AG04449 (cell line): ENCODE results near the gene MAGEL2.

Experiments used
- CTCF ChIA-PET: fragments of 350-600 bp; formaldehyde crosslinking; extraction: SDS; loops from one replicate; lab custom pipeline; 2021; ENCODE audit warnings: antibody characterized with exemption; lab: Yijun Ruan, JAX
- POLR2A ChIA-PET: fragments of 400-600, 350-600 bp; formaldehyde crosslinking; extraction: SDS; loops from one replicate; lab custom pipeline; 2020; ENCODE audit warnings: antibody characterized with exemption, inconsistent platforms; lab: Yijun Ruan, JAX
- DNase-seq: peaks from one replicate; pipeline ENCODE4 v3.0.0-alpha.2; 2010; ENCODE audit warnings: low read depth, low spot score
- H3K4me3 ChIP-seq: 2 replicates; pipeline ENCODE4 v1.5.1; 2011; ENCODE audit warnings: low read depth, mild to moderate bottlenecking, control low read depth, low read length
- TF ChIP-seq, protein P1 (sequence below): IDR thresholded peaks from one replicate; pipeline ENCODE4 v1.5.1; 2011; ENCODE audit warnings: mild to moderate bottlenecking, moderate library complexity, low read length, control low read depth, inconsistent platforms; ENCODE audit not compliant: insufficient read depth; ENCODE audit errors: missing control alignments

MAGEL2 gene

DNA sequence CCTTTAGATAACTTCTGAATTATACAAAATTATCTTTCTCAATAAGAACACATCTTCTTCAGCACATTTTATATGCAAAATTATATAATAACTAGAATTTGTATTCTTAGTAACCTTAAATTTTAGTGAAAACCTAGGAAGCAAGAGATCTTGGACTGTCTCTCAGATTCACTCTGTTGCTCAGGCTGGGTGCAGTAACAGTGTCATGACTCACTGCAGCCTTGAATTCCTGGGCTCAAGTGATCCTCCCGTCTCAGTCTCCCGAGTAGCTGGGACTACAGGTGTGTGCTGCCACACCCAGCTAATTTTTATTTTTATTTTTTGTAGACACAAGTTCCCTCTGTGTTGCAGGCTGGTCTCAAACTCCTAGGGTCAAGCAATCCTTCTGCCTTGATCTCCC lies 52.3 kb downstream of the MAGEL2 start:
- no peak for DNase-seq
- CTCF ChIA-PET, result no interaction called here
- POLR2A ChIA-PET, result no interaction called here
- no peak overlapping the region for H3K4me3 ChIP-seq
- TF ChIP-seq, protein P1, sequence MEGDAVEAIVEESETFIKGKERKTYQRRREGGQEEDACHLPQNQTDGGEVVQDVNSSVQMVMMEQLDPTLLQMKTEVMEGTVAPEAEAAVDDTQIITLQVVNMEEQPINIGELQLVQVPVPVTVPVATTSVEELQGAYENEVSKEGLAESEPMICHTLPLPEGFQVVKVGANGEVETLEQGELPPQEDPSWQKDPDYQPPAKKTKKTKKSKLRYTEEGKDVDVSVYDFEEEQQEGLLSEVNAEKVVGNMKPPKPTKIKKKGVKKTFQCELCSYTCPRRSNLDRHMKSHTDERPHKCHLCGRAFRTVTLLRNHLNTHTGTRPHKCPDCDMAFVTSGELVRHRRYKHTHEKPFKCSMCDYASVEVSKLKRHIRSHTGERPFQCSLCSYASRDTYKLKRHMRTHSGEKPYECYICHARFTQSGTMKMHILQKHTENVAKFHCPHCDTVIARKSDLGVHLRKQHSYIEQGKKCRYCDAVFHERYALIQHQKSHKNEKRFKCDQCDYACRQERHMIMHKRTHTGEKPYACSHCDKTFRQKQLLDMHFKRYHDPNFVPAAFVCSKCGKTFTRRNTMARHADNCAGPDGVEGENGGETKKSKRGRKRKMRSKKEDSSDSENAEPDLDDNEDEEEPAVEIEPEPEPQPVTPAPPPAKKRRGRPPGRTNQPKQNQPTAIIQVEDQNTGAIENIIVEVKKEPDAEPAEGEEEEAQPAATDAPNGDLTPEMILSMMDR, result no peak

DNA sequence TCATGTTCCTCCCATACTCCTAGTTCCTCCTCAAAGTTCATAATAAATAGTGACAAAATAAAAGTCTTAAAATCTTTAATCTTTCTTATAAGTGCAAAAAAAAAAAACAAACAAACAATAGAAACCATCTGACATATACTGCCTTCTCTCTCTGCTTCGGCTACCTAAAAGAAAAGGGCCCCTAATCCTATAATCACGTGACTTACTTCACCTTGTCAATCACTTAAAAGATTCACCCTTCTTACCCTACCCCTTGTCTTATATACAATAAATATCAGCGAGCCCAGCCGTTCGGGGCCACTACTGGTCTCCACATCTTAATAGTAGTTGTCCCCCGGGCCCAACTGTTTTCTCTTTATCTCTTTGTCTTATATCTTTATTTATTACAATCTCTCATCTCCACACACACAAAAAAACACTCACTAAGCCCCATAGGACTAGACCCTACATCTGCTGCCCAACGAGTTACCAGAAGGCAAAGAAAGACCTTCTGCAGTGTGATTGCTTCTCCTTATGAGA lies 53.4 kb downstream of the MAGEL2 start:
- no peak overlapping the region for H3K4me3 ChIP-seq
- TF ChIP-seq, protein P1, result no peak
- DNase-seq, result no peak
- POLR2A ChIA-PET, result no interaction called here
- CTCF ChIA-PET, result no interaction called here
